IPS-20b (cell line): Measurements from ENCODE around the gene HAT1.
"Not testable (repeated sequence)": the region's sequence is repeated elsewhere in the genome, so short reads cannot be mapped to it uniquely, and the experiment has no call there.

ENCODE experiments used
- H3K27ac ChIP-seq: one replicate; pipeline ENCODE4 v1.5.1; 2013; ENCODE audit warnings: low read length
- H3K27me3 ChIP-seq: 2 replicates; pipeline ENCODE4 v1.6.1; 2013; ENCODE audit warnings: mild to moderate bottlenecking, low read length, inconsistent platforms; ENCODE audit not compliant: insufficient read depth
- H3K36me3 ChIP-seq: 2 replicates; pipeline ENCODE4 v1.6.1; 2013; ENCODE audit warnings: low read depth, mild to moderate bottlenecking, inconsistent platforms, low read length, moderate library complexity; ENCODE audit not compliant: insufficient read depth
- H3K4me1 ChIP-seq: 2 replicates; pipeline ENCODE4 v1.6.1; 2013; ENCODE audit warnings: mild to moderate bottlenecking, control low read depth, inconsistent platforms, low read length, moderate library complexity; ENCODE audit not compliant: insufficient read depth
- H3K4me3 ChIP-seq: 2 replicates; pipeline ENCODE4 v1.5.1; 2013; ENCODE audit warnings: mild to moderate bottlenecking, low read length, inconsistent platforms
- H3K9ac ChIP-seq: 2 replicates; pipeline ENCODE4 v1.6.1; 2013; ENCODE audit warnings: low read depth, mild to moderate bottlenecking, inconsistent platforms, low read length, moderate library complexity
- H3K9me3 ChIP-seq: 2 replicates; pipeline ENCODE4 v1.6.1; 2013; ENCODE audit warnings: mild to moderate bottlenecking, low read depth, low read length, inconsistent platforms; ENCODE audit not compliant: insufficient read depth

The HAT1 gene

GRCh38 chr2:171979103-171979502 is 56.8 kb downstream of the HAT1 start:
- no peaks in the 10 kb centered on the region for H3K4me1 ChIP-seq
- H3K4me3 ChIP-seq, result no peak overlapping the region
- peaks cover 57% of the 10 kb centered on the region for H3K36me3 ChIP-seq
- H3K9me3 ChIP-seq, result no peaks in the 10 kb centered on the region
- H3K27ac ChIP-seq, result no peak overlapping the region
- H3K27me3 ChIP-seq, result no peaks in the 10 kb centered on the region
- H3K9ac ChIP-seq, result no peak overlapping the region

GRCh38 chr2:171983924-171984323 is 61.7 kb downstream of the HAT1 start:
- H3K27me3 ChIP-seq, H3K27ac ChIP-seq, H3K9me3 ChIP-seq, H3K9ac ChIP-seq, H3K4me3 ChIP-seq, H3K4me1 ChIP-seq: not testable (repeated sequence)
- peaks cover 29% of the 10 kb centered on the region for H3K36me3 ChIP-seq

DNA sequence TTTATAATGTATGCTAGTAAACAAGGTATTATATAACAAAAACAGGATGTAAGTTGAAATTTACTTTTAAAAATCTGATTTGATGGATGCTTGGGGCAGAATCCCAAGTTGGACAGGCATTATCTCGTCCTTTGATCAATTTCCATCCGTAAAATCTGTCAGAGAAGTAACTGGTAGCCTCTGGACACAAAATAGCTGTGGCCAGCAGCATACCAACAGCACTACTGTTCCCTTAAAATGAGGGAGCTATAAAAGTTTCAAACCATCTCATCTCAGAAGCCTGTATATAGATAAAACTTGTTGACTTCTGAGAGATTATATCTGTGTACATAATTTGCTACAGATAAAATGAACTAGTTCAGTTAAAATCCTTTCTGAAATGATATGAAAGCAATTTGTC is 62.8 kb downstream of the HAT1 start:
- Histone ChIP-seq H3K4me1 (no peaks in the 10 kb centered on the region), H3K9me3 (no peaks in the 10 kb centered on the region), H3K9ac (no peak overlapping the region), H3K27ac (no peak overlapping the region), H3K36me3 (peaks cover 18% of the 10 kb centered on the region), H3K4me3 (no peak overlapping the region), H3K27me3 (no peaks in the 10 kb centered on the region)

DNA sequence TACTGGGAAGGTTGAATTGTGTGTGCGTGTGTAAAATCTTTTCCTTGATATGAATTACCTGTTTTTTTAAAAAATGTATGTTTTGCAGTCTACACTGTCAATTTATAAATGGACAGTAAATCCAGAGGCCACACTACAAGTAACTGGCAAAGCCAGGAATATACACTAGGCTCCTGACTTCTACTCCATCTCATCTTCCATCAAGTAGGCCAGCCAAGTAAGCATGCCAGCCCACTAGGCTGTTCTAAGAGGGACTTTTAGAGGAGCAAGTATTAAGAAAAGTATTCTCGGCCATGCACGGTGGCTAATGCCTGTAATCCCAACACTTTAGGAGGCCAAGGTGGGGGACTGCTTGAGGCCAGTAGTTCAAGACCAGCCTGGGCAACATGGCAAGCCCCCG is 64.5 kb downstream of the HAT1 start:
- no peak overlapping the region for H3K4me3 ChIP-seq
- H3K9me3 ChIP-seq, result no peaks in the 10 kb centered on the region
- H3K4me1 ChIP-seq, result no peaks in the 10 kb centered on the region
- no peak overlapping the region for H3K27ac ChIP-seq
- H3K27me3 ChIP-seq, result no peaks in the 10 kb centered on the region
- H3K36me3 ChIP-seq, result peaks cover 12% of the 10 kb centered on the region
- H3K9ac ChIP-seq, result no peak overlapping the region

GRCh38 chr2:171991027-171991426 is 68.8 kb downstream of the HAT1 start:
- no peaks in the 10 kb centered on the region for H3K4me1 ChIP-seq
- no peak overlapping the region for H3K4me3 ChIP-seq
- no peaks in the 10 kb centered on the region for H3K9me3 ChIP-seq
- no peaks in the 10 kb centered on the region for H3K27me3 ChIP-seq
- no peak overlapping the region for H3K27ac ChIP-seq
- H3K36me3 ChIP-seq, result no peaks in the 10 kb centered on the region
- no peak overlapping the region for H3K9ac ChIP-seq

- Histone ChIP-seq H3K4me3 (no peak overlapping the region), H3K27ac (no peak overlapping the region), H3K36me3 (no peaks in the 10 kb centered on the region), H3K4me1 (peaks cover 4% of the 10 kb centered on the region; the same call in 1 of the 2 replicates), H3K9me3 (no peaks in the 10 kb centered on the region), H3K9ac (no peak overlapping the region), H3K27me3 (peaks cover 18% of the 10 kb centered on the region)
Measured at GRCh38 chr2:171995586-171995985, 73.3 kb downstream of the HAT1 start.

DNA sequence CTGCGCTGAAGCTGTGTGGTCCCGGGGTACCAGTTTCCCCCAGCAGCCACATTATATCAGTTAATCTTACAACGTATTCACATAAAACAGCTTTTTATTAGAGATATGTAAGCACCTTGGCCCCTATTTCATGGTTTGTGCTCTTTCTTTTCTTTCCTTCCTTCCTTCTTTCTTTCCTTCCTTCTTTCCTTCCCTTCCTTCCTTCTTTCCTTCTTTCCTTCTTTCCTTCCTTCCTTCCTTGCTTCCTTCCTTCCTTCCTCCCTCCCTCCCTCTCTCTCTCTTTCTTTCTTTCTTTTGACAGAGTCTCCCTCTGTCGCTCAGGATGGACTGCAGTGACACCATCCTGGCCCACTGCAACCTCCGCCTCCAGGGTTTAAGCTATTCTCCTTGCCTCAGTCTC is 73.8 kb downstream of the HAT1 start:
- no peak overlapping the region for H3K27ac ChIP-seq
- no peaks in the 10 kb centered on the region for H3K9me3 ChIP-seq
- H3K27me3 ChIP-seq, result peaks cover 18% of the 10 kb centered on the region
- no peak overlapping the region for H3K9ac ChIP-seq
- no peak overlapping the region for H3K4me3 ChIP-seq
- H3K36me3 ChIP-seq, result no peaks in the 10 kb centered on the region
- H3K4me1 ChIP-seq, result peaks cover 4% of the 10 kb centered on the region; the same call in 1 of the 2 replicates

DNA sequence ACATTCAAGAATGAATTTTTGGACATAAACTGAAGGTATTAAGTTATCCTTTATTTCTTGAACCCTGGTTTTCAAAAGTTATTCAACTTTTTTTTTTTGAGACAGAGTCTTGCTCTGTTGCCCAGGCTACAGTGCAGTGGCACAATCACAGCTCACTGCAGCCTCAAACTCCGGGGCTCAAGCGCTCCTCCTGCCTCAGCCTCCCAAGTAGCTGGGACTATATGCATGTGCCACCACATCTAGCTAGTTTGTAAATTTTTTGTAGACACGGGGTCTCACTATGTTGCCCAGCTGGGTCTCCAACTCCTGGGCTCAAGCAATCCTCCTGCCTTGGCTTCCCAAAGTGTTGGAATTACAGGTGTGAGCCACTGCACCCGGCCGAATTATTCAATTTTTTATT is 74.8 kb downstream of the HAT1 start:
- H3K36me3 ChIP-seq, H3K27ac ChIP-seq, H3K9me3 ChIP-seq, H3K9ac ChIP-seq, H3K4me1 ChIP-seq, H3K4me3 ChIP-seq: not testable (repeated sequence)
- H3K27me3 ChIP-seq, result peaks cover 18% of the 10 kb centered on the region

DNA sequence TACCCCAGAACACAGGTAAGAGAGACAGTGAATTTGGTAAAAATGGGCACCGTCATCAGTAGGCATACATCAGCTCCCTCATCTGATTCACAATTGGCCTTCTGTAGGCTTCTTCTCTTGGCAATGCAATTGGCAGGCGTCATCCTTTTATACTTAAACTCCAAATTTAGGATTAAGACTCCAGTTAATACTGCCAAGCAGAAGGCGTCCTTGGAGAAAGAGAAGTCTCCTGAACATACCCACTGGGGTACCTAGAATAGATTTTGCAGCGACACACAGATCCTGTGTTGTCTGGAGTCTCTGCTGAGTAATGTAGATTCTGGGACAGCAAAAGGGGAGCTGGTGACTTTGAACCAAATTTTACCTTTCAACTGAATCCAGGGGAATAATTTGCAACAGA is 76.9 kb downstream of the HAT1 start:
- Histone ChIP-seq H3K36me3 (no peaks in the 10 kb centered on the region), H3K27me3 (peaks cover 18% of the 10 kb centered on the region), H3K4me1 (peaks cover 4% of the 10 kb centered on the region; the same call in 1 of the 2 replicates), H3K9me3 (no peaks in the 10 kb centered on the region), H3K9ac (peak overlapping the region; percentile 86; the same call in 1 of the 2 replicates), H3K4me3 (peak overlapping the region; percentile 76), H3K27ac (no peak overlapping the region)

GRCh38 chr2:171999604-172000469 is 77.6 kb downstream of the HAT1 start, which contains the start of gene METAP1D:
Gene METAP1D, plus strand, starts transcription at chr2:171999953. Its CDS starts 17 bp downstream, at chr2:171999970.
- Histone ChIP-seq H3K4me3 (peak within 1 kb of the TSS; percentile 76), H3K27me3 (peaks cover 18% of the 10 kb centered on the region), H3K9me3 (no peaks in the 10 kb centered on the region), H3K4me1 (peaks cover 4% of the 10 kb centered on the region; the same call in 1 of the 2 replicates), H3K27ac (peak within 1 kb of the TSS; percentile 67), H3K9ac (peak within 1 kb of the TSS; percentile 86), H3K36me3 (no peaks in the 10 kb centered on the region)

- peaks cover 18% of the 10 kb centered on the region for H3K27me3 ChIP-seq
- no peaks in the 10 kb centered on the region for H3K36me3 ChIP-seq
- H3K9ac ChIP-seq, result peak overlapping the region; percentile 86; the same call in 1 of the 2 replicates
- H3K27ac ChIP-seq, result peak overlapping the region; percentile 67
- peaks cover 4% of the 10 kb centered on the region; the same call in 1 of the 2 replicates for H3K4me1 ChIP-seq
- H3K9me3 ChIP-seq, result no peaks in the 10 kb centered on the region
- peak overlapping the region; percentile 76 for H3K4me3 ChIP-seq
Measured at GRCh38 chr2:172000696-172001361, 78.6 kb downstream of the HAT1 start.

- H3K4me3 ChIP-seq, result no peak overlapping the region
- no peaks in the 10 kb centered on the region for H3K9me3 ChIP-seq
- H3K4me1 ChIP-seq, result peaks cover 4% of the 10 kb centered on the region; the same call in 1 of the 2 replicates
- H3K9ac ChIP-seq, result no peak overlapping the region
- no peak overlapping the region for H3K27ac ChIP-seq
- H3K27me3 ChIP-seq, result no peaks in the 10 kb centered on the region
- no peaks in the 10 kb centered on the region for H3K36me3 ChIP-seq
Measured at GRCh38 chr2:172007372-172007771, 85.1 kb downstream of the HAT1 start.
